ENCODE results near the gene VCY1B. TPM values are rescaled to one million over a fixed set of nuclear protein-coding genes. Genes with fewer than 3 reads are reported as not detected.
"Not testable (repeated sequence)": the region's sequence is repeated elsewhere in the genome, so short reads cannot be mapped to it uniquely, and the experiment has no call there.

VCY1B gene
- not detected in 2 replicates for polyA plus RNA-seq (2012; rRNA removed)
- polyA plus RNA-seq (2012; cell fraction: cytosol; rRNA removed): not detected in 2 replicates
- not detected in 2 replicates for polyA plus RNA-seq (2012; cell fraction: nucleus; rRNA removed)

DNA sequence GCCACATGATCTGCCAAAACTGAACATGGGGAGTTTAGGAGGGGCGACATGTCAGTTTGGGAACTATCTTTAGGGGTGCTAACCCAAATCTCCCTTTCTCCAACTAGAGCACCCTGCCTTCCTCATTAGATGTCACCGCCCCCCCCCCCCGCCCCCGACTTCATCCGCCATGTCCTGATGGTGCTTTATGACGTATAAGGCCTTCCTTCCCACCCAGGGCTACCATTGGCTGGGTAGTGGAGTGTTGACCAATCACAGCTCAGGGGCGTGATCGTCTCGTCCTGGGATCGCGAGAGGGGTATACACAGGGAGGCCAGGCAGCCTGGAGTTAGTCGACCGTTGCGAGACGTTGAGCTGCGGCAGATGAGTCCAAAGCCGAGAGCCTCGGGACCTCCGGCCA, at the start of gene VCY1B:
TSS of gene VCY1B (plus strand) at position 301 of the 400 bp plus-strand sequence. CDS start at position 364, 63 bp downstream.
- H3K4me1 ChIP-seq (ENCODE audit: control insufficient read depth in 1 of 2, insufficient read depth in 2 of 2, low read depth in 1 of 2, low read length in 1 of 2); H3K27me3 ChIP-seq (ENCODE audit: insufficient read depth); H3K4me3 ChIP-seq (ENCODE audit: low read depth in 2 of 2, low read length in 1 of 2); H3F3A ChIP-seq (replicated peaks; ENCODE audit: insufficient read depth); POLR2A ChIA-PET; H4K20me1 ChIP-seq (ENCODE audit: insufficient read depth); CTCF ChIA-PET; H3K36me3 ChIP-seq (replicated peaks in 1 of 2; ENCODE audit: control insufficient read depth in 1 of 2, insufficient read depth in 2 of 2, low read length in 1 of 2); H3K9me3 ChIP-seq; H2AFZ ChIP-seq (ENCODE audit: low read depth); H3K9me2 ChIP-seq; H3K27ac ChIP-seq (ENCODE audit: low read depth in 2 of 2, low read length in 1 of 2); H3K79me2 ChIP-seq (ENCODE audit: insufficient read depth); H3K4me2 ChIP-seq; H3K9ac ChIP-seq; DNase-seq: not testable (repeated sequence)
- no CpG with 5 or more reads among the region's 19 CpGs for WGBS (ENCODE audit: low lambda C conversion rate)

DNA sequence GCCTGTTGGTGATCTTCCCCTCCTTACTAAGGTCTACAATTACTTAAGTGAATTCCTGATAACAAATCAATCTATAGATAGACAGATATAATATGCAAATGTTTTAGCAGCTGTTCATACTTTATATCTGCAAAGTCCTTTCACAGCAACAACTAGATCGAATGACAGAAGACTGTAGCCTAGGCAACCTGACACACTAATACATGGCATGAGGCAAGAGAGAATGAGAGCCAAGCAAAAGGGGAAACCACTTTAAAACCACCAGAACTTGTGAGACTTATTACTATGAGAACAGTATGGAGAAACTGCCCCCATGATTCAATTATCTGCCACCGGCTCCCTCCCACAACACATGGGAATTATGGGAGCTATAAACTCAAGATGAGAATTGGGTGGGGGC, 44.1 kb upstream of the VCY1B start:
- H2AFZ ChIP-seq (ENCODE audit: low read depth); H3K9ac ChIP-seq; H3K4me3 ChIP-seq (ENCODE audit: low read depth in 2 of 2, low read length in 1 of 2); H3K9me3 ChIP-seq; H3K9me2 ChIP-seq; H3K79me2 ChIP-seq (ENCODE audit: insufficient read depth); H4K20me1 ChIP-seq (ENCODE audit: insufficient read depth); DNase-seq; H3K36me3 ChIP-seq (replicated peaks in 1 of 2; ENCODE audit: control insufficient read depth in 1 of 2, insufficient read depth in 2 of 2, low read length in 1 of 2); H3K4me1 ChIP-seq (ENCODE audit: control insufficient read depth in 1 of 2, insufficient read depth in 2 of 2, low read depth in 1 of 2, low read length in 1 of 2); H3F3A ChIP-seq (replicated peaks; ENCODE audit: insufficient read depth); H3K27ac ChIP-seq (ENCODE audit: low read depth in 2 of 2, low read length in 1 of 2); CTCF ChIA-PET; POLR2A ChIA-PET; H3K4me2 ChIP-seq; H3K27me3 ChIP-seq (ENCODE audit: insufficient read depth): not testable (repeated sequence)
- no CpG with 5 or more reads among the region's 2 CpGs for WGBS (ENCODE audit: low lambda C conversion rate)

DNA sequence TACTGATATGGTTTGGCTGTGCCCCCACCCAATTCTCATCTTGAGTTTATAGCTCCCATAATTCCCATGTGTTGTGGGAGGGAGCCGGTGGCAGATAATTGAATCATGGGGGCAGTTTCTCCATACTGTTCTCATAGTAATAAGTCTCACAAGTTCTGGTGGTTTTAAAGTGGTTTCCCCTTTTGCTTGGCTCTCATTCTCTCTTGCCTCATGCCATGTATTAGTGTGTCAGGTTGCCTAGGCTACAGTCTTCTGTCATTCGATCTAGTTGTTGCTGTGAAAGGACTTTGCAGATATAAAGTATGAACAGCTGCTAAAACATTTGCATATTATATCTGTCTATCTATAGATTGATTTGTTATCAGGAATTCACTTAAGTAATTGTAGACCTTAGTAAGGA, 25.6 kb upstream of the VCY1B start:
- H3K9me2 ChIP-seq; H2AFZ ChIP-seq (ENCODE audit: low read depth); H3K79me2 ChIP-seq (ENCODE audit: insufficient read depth); CTCF ChIA-PET; H4K20me1 ChIP-seq (ENCODE audit: insufficient read depth); POLR2A ChIA-PET; H3K27ac ChIP-seq (ENCODE audit: low read depth in 2 of 2, low read length in 1 of 2); H3K4me3 ChIP-seq (ENCODE audit: low read depth in 2 of 2, low read length in 1 of 2); DNase-seq; H3K27me3 ChIP-seq (ENCODE audit: insufficient read depth); H3K4me1 ChIP-seq (ENCODE audit: control insufficient read depth in 1 of 2, insufficient read depth in 2 of 2, low read depth in 1 of 2, low read length in 1 of 2); H3K36me3 ChIP-seq (replicated peaks in 1 of 2; ENCODE audit: control insufficient read depth in 1 of 2, insufficient read depth in 2 of 2, low read length in 1 of 2); H3F3A ChIP-seq (replicated peaks; ENCODE audit: insufficient read depth); H3K9ac ChIP-seq; H3K4me2 ChIP-seq; H3K9me3 ChIP-seq: not testable (repeated sequence)
- no CpG with 5 or more reads among the region's 2 CpGs for WGBS (ENCODE audit: low lambda C conversion rate)

- Histone ChIP-seq H4K20me1 (ENCODE audit: insufficient read depth) (no peaks in the 10 kb centered on the region), H3K4me3 (ENCODE audit: low read depth in 2 of 2, low read length in 1 of 2) (no peak overlapping the region), H3K79me2 (ENCODE audit: insufficient read depth) (no peaks in the 10 kb centered on the region), H3K4me2 (no peak overlapping the region), H3K27me3 (ENCODE audit: insufficient read depth) (no peaks in the 10 kb centered on the region), H3F3A (replicated peaks; ENCODE audit: insufficient read depth) (no peaks in the 10 kb centered on the region), H3K27ac (ENCODE audit: low read depth in 2 of 2, low read length in 1 of 2) (no peak overlapping the region), H3K9me3 (no peaks in the 10 kb centered on the region), H3K4me1 (ENCODE audit: control insufficient read depth in 1 of 2, insufficient read depth in 2 of 2, low read depth in 1 of 2, low read length in 1 of 2) (no peaks in the 10 kb centered on the region), H3K36me3 (replicated peaks in 1 of 2; ENCODE audit: control insufficient read depth in 1 of 2, insufficient read depth in 2 of 2, low read length in 1 of 2) (no peaks in the 10 kb centered on the region), H3K9me2 (no peaks in the 10 kb centered on the region), H3K9ac (no peak overlapping the region), H2AFZ (ENCODE audit: low read depth) (no peak overlapping the region)
- no peak for DNase-seq
- ChIA-PET CTCF (no interaction called here), POLR2A (no interaction called here)
- no CpG with 5 or more reads among the region's 1 CpG for WGBS (ENCODE audit: low lambda C conversion rate)
- no peak for TF ChIP-seq RCOR1 (IDR thresholded peaks at IDR 0.05; ENCODE audit: low read length)
- no peak for TF ChIP-seq GABPA (IDR thresholded peaks at IDR 0.05; ENCODE audit: low read depth)
- no peak for TF ChIP-seq NRF1 (IDR thresholded peaks at IDR 0.05; ENCODE audit: low read depth, low read length)
- TF ChIP-seq, protein P1, sequence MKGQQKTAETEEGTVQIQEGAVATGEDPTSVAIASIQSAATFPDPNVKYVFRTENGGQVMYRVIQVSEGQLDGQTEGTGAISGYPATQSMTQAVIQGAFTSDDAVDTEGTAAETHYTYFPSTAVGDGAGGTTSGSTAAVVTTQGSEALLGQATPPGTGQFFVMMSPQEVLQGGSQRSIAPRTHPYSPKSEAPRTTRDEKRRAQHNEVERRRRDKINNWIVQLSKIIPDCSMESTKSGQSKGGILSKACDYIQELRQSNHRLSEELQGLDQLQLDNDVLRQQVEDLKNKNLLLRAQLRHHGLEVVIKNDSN (IDR thresholded peaks at IDR 0.05; ENCODE audit: borderline replicate concordance, low read depth): no peak
- TF ChIP-seq RXRA (IDR thresholded peaks at IDR 0.05; ENCODE audit: borderline replicate concordance, low read depth): no peak
- no peak for TF ChIP-seq REST (IDR thresholded peaks at IDR 0.05; ENCODE audit: low read depth, low read length)
- no peak for TF ChIP-seq RAD21 (IDR thresholded peaks at IDR 0.05; ENCODE audit: low read length)
- no peak for TF ChIP-seq USF2 (IDR thresholded peaks at IDR 0.05; ENCODE audit: borderline replicate concordance, low read depth, low read length)
- TF ChIP-seq TCF12 (IDR thresholded peaks at IDR 0.05): no peak
- no peak for TF ChIP-seq MAX (IDR thresholded peaks at IDR 0.05; ENCODE audit: low read depth)
- no peak for TF ChIP-seq TAF1 (IDR thresholded peaks at IDR 0.05; ENCODE audit: borderline replicate concordance, low read depth, low read length)
- no peak for TF ChIP-seq SIN3A (IDR thresholded peaks at IDR 0.05; ENCODE audit: borderline replicate concordance, low read depth, low read length)
Measured at GRCh38 chrY:14085877-14086276, 29.9 kb downstream of the VCY1B start.
